Femur (tissue), 1 donor: ENCODE results near the gene KCNH2.
"Not testable (repeated sequence)": the region's sequence is repeated elsewhere in the genome, so short reads cannot be mapped to it uniquely, and the experiment has no call there.

Experiments
- DNase-seq: peaks from one replicate; pipeline ENCODE4 v3.0.0-alpha.2; 2017

Gene KCNH2

GRCh38 chr7:151012031-151012692 is 34.0 kb upstream of the KCNH2 start:
- no peak for DNase-seq

DNA sequence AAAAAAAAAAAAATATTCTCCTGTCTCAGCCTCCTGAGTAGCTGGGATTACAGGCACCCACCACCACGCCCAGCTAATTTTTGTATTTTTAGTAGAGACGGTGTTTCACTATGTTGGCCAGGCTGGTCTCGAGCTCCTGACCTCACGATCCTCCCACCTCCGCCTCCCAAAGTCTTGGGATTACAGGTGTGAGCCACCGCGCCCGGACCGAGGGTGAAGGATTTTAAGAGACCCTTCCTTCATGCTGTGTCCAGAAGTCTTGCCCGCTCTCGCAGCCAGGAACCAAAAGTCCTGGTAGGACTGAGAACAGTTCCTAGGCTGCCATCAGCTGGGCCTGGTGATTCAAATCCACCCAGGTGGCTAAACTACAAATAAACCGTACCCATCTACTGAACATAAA is 33.5 kb upstream of the KCNH2 start:
- DNase-seq: not testable (repeated sequence)

DNA sequence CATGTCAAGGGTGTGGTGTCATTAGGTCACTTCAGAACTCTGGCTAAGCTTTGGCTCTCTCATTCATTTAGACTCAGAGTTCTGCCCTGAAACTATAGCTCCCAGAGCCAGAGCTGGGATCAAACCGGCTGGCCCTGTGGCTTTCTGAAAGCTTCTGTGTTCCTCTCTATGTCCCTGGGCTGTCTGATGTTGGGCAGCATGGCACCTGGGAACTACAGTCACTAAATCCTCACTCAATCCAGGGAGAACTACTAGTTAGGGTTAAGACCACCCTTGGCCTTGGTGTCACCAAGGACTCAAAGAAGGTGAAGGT is 32.9 kb upstream of the KCNH2 start:
- no peak for DNase-seq

GRCh38 chr7:151010307-151011096 is 32.4 kb upstream of the KCNH2 start:
- peak; percentile 51 for DNase-seq

GRCh38 chr7:151010037-151010306 is 31.9 kb upstream of the KCNH2 start:
- DNase-seq: peak; percentile 14

GRCh38 chr7:151009327-151010036 is 31.4 kb upstream of the KCNH2 start:
- peak; percentile 67 for DNase-seq

- DNase-seq: peak; percentile 61
These were observed 30.6 kb upstream of the KCNH2 start for GRCh38 chr7:151008511-151009323.

DNA sequence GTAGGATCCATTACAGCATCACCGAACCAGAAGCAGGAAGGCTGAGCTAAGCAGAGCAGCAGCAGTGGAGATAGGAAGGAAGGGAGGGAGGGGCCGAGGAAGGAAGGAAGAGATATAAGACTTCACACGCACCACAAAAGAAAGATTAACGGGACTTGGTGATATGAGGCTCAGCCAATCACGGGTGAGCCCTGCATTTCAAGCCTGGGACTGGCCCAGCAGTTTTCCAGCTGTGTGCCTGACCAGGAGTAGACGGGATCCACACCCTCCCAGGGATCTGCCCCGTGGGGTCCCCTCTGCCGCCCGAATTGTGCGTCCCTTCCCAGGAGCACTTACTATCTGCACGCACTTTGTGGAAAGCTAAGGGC is 30.0 kb upstream of the KCNH2 start:
- peak; percentile 25 for DNase-seq

DNA sequence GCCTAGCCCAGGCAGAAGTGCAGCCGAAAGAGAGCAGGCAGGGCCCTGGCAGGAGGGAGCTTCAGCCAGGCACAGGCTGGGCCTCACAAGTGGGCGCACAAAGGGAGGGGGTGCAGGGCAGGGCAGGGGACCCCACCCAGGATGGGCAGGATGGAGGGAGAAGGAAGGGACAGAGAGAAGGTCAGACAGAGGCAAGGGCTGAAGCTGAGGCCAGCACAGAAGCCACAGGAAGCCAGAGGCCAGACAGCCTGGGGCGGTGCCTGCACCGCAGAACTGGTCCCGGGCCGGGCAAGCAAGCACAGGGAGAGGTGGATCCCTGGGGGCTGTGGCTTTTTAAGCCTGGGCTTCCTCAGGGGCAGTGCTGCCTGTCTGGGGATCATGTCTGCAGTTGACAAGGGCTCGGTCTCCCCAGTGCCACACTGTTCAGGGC is 29.4 kb upstream of the KCNH2 start:
- peak; percentile 74 for DNase-seq

DNA sequence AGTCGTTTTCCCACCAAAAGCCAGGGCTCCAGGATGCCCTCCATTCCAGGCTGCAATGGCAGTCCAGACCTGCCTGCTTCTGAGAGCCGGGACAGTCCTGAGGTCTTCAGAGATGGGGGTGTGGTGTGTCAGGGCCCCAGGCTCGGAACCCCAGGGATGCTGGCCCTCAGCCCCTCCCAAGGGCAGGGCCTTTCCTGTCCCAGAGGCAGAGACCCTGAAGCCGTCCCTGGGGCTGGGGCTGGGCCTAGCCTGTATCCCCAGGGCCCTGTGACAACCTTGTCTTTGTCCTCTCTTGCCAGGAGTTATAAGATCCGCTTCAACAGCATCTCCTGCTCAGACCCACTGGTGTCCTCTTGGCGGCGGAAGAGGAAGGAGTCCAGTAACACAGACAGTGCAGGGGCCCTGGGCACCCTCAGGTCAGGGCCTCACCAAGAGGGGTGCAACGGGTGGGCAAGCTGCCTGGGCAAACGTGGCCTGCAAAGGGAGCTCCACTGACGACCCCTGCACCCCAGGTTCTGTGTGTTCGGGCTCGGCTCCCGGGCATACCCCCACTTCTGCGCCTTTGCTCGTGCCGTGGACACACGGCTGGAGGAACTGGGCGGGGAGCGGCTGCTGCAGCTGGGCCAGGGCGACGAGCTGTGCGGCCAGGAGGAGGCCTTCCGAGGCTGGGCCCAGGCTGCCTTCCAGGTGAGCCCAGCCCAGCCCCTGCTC is 28.6 kb upstream of the KCNH2 start:
- DNase-seq: peak; percentile 16

DNA sequence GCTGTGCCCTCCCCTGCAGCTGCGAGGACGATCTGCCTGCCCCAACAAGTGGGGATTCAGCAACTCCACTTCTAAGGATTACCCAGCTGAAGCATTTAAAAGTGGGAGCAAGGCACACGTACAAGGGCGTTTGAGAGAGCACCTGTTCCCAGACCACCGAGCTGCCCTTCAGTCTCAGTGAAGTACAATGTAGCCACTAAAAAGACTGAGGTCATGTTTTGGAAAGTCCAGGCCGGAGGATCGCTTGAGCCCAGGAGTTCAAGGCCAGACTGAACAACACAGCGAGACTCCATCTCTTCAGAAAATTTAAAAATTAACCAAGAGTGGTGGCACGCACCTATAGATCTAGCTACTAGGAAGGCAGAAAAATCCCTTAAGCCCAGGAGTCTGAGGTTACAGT is 27.4 kb upstream of the KCNH2 start:
- no peak for DNase-seq

DNA sequence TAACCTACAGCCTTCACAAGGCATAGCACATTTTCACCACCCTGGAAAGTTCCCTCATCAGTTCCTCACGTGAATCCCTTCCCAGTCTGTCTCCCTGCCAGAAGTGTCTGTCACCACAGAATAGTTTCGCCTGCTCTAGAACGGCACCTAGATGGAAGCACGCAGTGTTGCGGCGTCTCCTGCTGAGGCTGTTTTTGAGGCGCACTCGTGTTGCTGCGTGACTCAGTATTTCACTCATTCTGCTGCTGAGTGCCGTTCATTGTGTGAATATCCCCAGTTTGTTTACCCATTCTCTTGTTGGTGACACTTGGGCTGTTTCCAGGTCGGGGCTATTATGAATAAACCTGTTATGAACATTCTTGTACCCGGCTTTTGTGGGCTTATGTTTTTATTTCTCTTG is 25.5 kb upstream of the KCNH2 start:
- DNase-seq: no peak

DNA sequence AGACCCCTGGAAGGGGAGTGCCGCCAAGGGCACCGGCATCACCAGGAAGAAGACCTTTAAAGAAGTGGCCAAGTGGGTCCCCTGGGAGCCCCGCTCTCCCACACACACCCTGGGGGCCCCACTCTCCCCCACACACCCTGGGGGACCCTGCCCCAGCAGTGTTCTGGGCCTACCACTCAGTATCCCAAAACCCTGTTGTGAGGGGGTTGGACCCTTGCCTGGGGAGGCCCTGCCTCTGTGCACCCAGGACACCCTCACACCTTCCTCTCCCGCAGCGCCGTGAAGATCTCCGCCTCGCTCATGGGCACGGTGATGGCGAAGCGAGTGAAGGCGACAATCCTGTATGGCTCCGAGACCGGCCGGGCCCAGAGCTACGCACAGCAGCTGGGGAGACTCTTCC is 23.4 kb upstream of the KCNH2 start:
- DNase-seq: peak; percentile 16

DNA sequence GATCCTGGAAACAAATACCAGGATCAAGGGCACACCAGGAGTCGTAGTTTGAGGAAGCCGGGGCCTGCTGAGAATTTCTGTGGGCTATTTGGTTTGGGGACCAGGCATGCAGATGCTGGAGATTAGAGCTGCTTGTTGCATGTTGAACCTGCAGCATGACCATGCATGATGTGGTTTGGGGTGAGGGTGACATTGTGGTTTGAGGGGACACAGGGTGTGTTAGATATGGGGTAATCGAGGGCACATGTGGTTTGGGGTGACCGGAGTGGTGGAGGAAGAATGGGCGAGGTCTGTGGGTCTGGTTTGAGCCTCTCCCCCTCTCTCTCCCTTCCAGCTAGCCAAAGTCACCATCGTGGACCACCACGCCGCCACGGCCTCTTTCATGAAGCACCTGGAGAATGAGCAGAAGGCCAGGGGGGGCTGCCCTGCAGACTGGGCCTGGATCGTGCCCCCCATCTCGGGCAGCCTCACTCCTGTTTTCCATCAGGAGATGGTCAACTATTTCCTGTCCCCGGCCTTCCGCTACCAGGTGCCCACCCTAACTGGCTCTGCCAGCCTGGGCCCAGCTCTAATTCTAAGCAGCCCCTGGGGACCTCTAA is 22.9 kb upstream of the KCNH2 start:
- DNase-seq: no peak

- no peak for DNase-seq
These were observed 21.5 kb upstream of the KCNH2 start for GRCh38 chr7:150999497-151000230.

DNA sequence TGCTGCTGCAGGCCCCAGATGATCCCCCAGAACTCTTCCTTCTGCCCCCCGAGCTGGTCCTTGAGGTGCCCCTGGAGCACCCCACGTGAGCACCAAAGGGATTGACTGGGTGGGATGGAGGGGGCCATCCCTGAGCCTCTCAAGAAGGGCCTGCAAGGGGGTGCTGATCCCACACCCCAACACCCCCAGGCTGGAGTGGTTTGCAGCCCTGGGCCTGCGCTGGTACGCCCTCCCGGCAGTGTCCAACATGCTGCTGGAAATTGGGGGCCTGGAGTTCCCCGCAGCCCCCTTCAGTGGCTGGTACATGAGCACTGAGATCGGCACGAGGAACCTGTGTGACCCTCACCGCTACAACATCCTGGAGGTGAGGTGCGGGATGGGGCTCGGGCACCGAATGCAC is 20.9 kb upstream of the KCNH2 start:
- no peak for DNase-seq

- DNase-seq: no peak
These were observed 20.2 kb upstream of the KCNH2 start for GRCh38 chr7:150998341-150998740.

DNA sequence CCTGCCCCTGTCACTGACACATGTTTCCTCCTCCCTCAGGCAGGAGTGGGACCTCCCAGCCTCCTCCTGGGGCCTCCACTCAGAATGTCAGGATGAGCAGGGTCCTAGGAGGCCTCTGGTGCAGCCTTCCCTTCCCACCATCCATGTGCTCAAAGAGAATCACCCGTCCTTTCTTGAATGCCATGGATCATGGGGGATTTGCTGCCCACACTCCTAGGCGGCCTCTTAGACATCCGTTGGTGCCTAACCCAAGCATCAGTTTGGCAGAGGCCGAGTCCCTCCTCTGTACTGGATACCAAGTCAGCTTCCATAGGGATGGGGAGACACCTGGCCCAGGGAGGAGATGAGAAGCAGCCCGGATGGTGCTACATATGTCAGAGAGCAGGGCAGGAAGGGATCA is 19.7 kb upstream of the KCNH2 start:
- no peak for DNase-seq

DNA sequence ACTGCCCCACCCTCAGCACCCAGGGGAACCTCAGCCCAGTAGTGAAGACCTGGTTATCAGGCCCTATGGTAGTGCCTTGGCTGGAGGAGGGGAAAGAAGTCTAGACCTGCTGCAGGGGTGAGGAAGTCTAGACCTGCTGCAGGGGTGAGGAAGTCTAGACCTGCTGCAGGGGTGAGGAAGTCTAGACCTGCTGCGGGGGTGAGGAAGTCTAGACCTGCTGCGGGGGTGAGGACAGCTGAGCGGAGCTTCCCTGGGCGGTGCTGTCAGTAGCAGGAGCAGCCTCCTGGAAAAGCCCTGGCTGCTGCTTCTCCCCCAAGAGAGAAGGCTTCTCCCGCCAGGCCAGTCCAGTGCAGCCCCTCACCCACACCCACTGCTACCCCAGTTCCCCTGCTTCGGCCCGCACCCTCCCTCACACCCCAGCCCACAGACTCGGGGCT is 19.0 kb upstream of the KCNH2 start:
- DNase-seq: no peak

- DNase-seq: no peak
These were observed 18.4 kb upstream of the KCNH2 start for GRCh38 chr7:150996376-150997074.
